IMR-90 (cell line): Measurements from ENCODE around the gene BCL2L13. TPM values are rescaled to one million over a fixed set of nuclear protein-coding genes. Genes with fewer than 3 reads are reported as not detected.
A peak's percentile ranks its signal among the peaks of the same experiment; 100 is the strongest.

Experiments
- ATAC-seq: fragments of 200-7000 bp; cut with Tn5 transposase; 2 replicates; pipeline ENCODE4 v1.9.1; 2020; ENCODE audit warnings: low read depth, mild to moderate bottlenecking, moderate library complexity
- BruUV-seq: library from RNA; stranded (reverse); fragments of 400-500 nt; replicated peaks from 2 replicates; lab custom pipeline; 2021; lab: Mats Ljungman, UMichigan
- CTCF ChIA-PET: fragments of 300-600 bp; formaldehyde crosslinking; extraction: SDS; loops from one replicate; lab custom pipeline; 2021; ENCODE audit warnings: antibody characterized with exemption; lab: Yijun Ruan, JAX
- POLR2A ChIA-PET: fragments of 300-600 bp; sonication (Branson Sonifier 250); formaldehyde crosslinking; loops from one replicate; lab custom pipeline; 2022; ENCODE audit warnings: antibody characterized with exemption; ENCODE audit not compliant: unreplicated experiment; lab: Charles Lee
- DNase-seq: peaks from one replicate; pipeline ENCODE4 v3.0.0; 2013
- H2AFZ ChIP-seq: replicated peaks from 2 replicates; pipeline ENCODE3; 2013; ENCODE audit warnings: low read length, mild to moderate bottlenecking; ENCODE audit not compliant: poor library complexity
- H2AK5ac ChIP-seq: 2 replicates; pipeline ENCODE4 v1.6.1; 2013; ENCODE audit warnings: low read depth, low read length, inconsistent platforms
- H2AK9ac ChIP-seq: replicated peaks from 2 replicates; pipeline ENCODE3; 2013; ENCODE audit warnings: mild to moderate bottlenecking, low read depth, low read length, moderate library complexity; ENCODE audit not compliant: poor library complexity
- H2BK120ac ChIP-seq: 2 replicates; pipeline ENCODE4 v1.6.1; 2013; ENCODE audit warnings: low read depth, low read length, inconsistent platforms
- H2BK15ac ChIP-seq: 3 replicates; pipeline ENCODE4 v1.6.1; 2013; ENCODE audit warnings: low read depth, low read length, inconsistent platforms
- H2BK20ac ChIP-seq: 2 replicates; pipeline ENCODE4 v1.6.1; 2013; ENCODE audit warnings: low read depth, mild to moderate bottlenecking, inconsistent platforms, low read length, moderate library complexity
- H2BK5ac ChIP-seq: 2 replicates; pipeline ENCODE4 v1.6.1; 2013; ENCODE audit warnings: mild to moderate bottlenecking, low read depth, low read length, inconsistent platforms; ENCODE audit not compliant: poor library complexity, severe bottlenecking
- H3K14ac ChIP-seq: replicated peaks from 2 replicates; pipeline ENCODE4 v1.6.1; 2013; ENCODE audit warnings: low read depth, low read length, inconsistent platforms
- H3K18ac ChIP-seq: 2 replicates; pipeline ENCODE4 v1.6.1; 2013; ENCODE audit warnings: low read depth, low read length, control low read depth
- H3K23ac ChIP-seq: 2 replicates; pipeline ENCODE4 v1.6.1; 2013; ENCODE audit warnings: low read depth, low read length, inconsistent platforms
- H3K27ac ChIP-seq: 2 replicates; pipeline ENCODE4 v1.5.1; 2013; ENCODE audit warnings: mild to moderate bottlenecking, control low read depth, low read length; ENCODE audit not compliant: insufficient read depth
- H3K27me3 ChIP-seq: 2 replicates; pipeline ENCODE4 v1.6.1; 2013; ENCODE audit warnings: low read length; ENCODE audit not compliant: control insufficient read depth, insufficient read depth
- H3K36me3 ChIP-seq: 2 replicates; pipeline ENCODE4 v1.6.1; 2013; ENCODE audit warnings: low read length, mixed read lengths; ENCODE audit not compliant: control insufficient read depth, insufficient read depth
- H3K4ac ChIP-seq: 2 replicates; pipeline ENCODE4 v1.6.1; 2013; ENCODE audit warnings: low read depth, low read length, inconsistent platforms
- H3K4me1 ChIP-seq: 2 replicates; pipeline ENCODE4 v1.6.1; 2013; ENCODE audit warnings: low read length, mixed read lengths; ENCODE audit not compliant: control insufficient read depth, insufficient read depth
- H3K4me2 ChIP-seq: 2 replicates; pipeline ENCODE4 v1.6.1; 2013; ENCODE audit warnings: low read depth, mild to moderate bottlenecking, control low read depth, low read length, moderate library complexity
- H3K4me3 ChIP-seq: 2 replicates; pipeline ENCODE4 v1.5.1; 2013; ENCODE audit warnings: low read depth, mild to moderate bottlenecking, control low read depth, low read length, moderate library complexity; ENCODE audit not compliant: insufficient read depth
- H3K56ac ChIP-seq: 2 replicates; pipeline ENCODE4 v1.6.1; 2013; ENCODE audit warnings: low read length, inconsistent platforms; ENCODE audit not compliant: insufficient read depth; ENCODE audit errors: extremely low read depth
- H3K79me1 ChIP-seq, 2 experiments: 2 replicates each; pipeline ENCODE4 v1.6.1; 2013; ENCODE audit warnings: low read length in 2 of 2, inconsistent platforms in 1 of 2, low read depth in 1 of 2
- H3K9ac ChIP-seq: 2 replicates; pipeline ENCODE4 v1.6.1; 2013; ENCODE audit warnings: low read depth, low read length, control low read depth
- H3K9me1 ChIP-seq: 2 replicates; pipeline ENCODE4 v1.6.1; 2013; ENCODE audit warnings: low read length, inconsistent platforms; ENCODE audit not compliant: insufficient read depth
- H3K9me3 ChIP-seq: 2 replicates; pipeline ENCODE4 v1.6.1; 2013; ENCODE audit warnings: low read length; ENCODE audit not compliant: control insufficient read depth, insufficient read depth
- H4K20me1 ChIP-seq: 2 replicates; pipeline ENCODE4 v1.6.1; 2013; ENCODE audit warnings: low read length, inconsistent platforms; ENCODE audit not compliant: insufficient read depth
- H4K5ac ChIP-seq: 2 replicates; pipeline ENCODE4 v1.6.1; 2013; ENCODE audit warnings: mild to moderate bottlenecking, low read depth, low read length, control low read depth
- H4K8ac ChIP-seq, 2 experiments: 2 replicates each; pipeline ENCODE4 v1.6.1; 2013; ENCODE audit warnings: low read depth in 2 of 2, low read length in 2 of 2, control low read depth in 1 of 2, inconsistent platforms in 1 of 2
- H4K91ac ChIP-seq: 2 replicates; pipeline ENCODE4 v1.6.1; 2013; ENCODE audit warnings: low read depth, low read length, inconsistent platforms; ENCODE audit not compliant: insufficient read depth
- FOS ChIP-seq: fragments of 150-350 bp; IDR thresholded peaks from 2 replicates; pipeline ENCODE4 v1.6.1; 2016; ENCODE audit warnings: low read depth, low read length
- WGBS, 2 experiments: methylation state at CpG; one replicate each; pipeline versions ENCODE4 v1.1.5 to v1.1.7; 2013; ENCODE audit warnings: missing lambda C conversion rate in 2 of 2; ENCODE audit not compliant: insufficient read length in 1 of 2; ENCODE audit errors: extremely low coverage in 2 of 2; 5-methylcytosine and 5-hydroxymethylcytosine counted together
- dilution Hi-C: fragments of 300-500 bp; cut with HindIII; formaldehyde crosslinking; loops from one replicate; pipeline ENCODE4 v1.14.3; 2018; ENCODE audit warnings: low sequenced_read_pairs; ENCODE audit not compliant: unreplicated experiment
- in situ Hi-C: fragments of 300-500 bp; cut with MboI; formaldehyde crosslinking; loops from 3 replicates; pipeline ENCODE4 v1.14.3; 2019; ENCODE audit warnings: low sequenced_read_pairs, inconsistent platforms, mixed read lengths
- intact Hi-C: fragments of 100-400 bp; cut with micrococcal nuclease; formaldehyde crosslinking; loops from 2 replicates; pipeline ENCODE4 v1.10.0; 2022
- polyA plus RNA-seq, 3 experiments: library from polyadenylated mRNA; depleted of rRNA; stranded (reverse); fragments of >200 nt; gene quantifications; 2 replicates each; pipeline ENCODE4 v1.2.3, GENCODE V29; 2012; ENCODE audit warnings: low replicate concordance in 1 of 3
- total RNA-seq: library from RNA; depleted of rRNA; stranded (reverse); fragments of >200 nt; gene quantifications from 2 replicates; pipeline ENCODE4 v1.2.3, GENCODE V29; 2012

BCL2L13 gene
- total and polyA plus RNA-seq, 2 of the 4 experiments (the other 2 are of a cell fraction) = 42.6 to 86.7 TPM

DNA sequence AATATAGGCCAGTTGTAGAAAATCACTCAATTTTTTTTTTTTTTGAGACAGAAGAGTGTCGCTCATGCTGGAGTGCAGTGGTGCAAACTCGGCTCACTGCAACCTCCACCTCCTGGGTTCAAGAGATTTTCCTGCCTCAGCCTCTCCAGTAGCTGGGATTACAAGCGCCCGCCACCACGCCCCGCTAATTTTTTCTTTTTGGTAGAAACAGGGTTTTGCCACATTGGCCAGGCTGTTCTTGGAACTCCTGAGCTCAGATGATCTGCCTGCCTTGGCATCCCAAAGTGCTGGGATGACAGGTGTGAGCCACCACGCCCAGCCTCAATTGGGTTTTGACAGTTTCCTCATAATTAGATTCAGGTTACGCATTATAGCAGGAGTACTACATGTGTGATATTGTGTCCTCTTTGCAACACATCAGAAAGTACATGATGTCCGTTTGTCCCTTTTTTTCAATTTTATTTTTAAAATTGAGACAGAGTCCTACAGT, 7.4 kb upstream of the BCL2L13 start:
- POLR2A ChIA-PET = interaction anchor here (0.6 kb wide), 1 partner anchor 447 kb away, joined by 4 read pairs; the partner anchor contains the start of gene PEX26
- BruUV-seq = no TSS peak
- Histone ChIP-seq H4K20me1 (no peaks in the 10 kb centered on the region), H3K27me3 (no peaks in the 10 kb centered on the region), H3K9me1 (no peaks in the 10 kb centered on the region; the same call in 1 of the 2 replicates), H3K36me3 (peaks cover 1% of the 10 kb centered on the region), H2BK20ac (no peak overlapping the region; the same call in 1 of the 2 replicates), H2AFZ (no peak overlapping the region), H3K18ac (no peak overlapping the region), H3K4me2 (no peak overlapping the region), H2AK5ac (no peak overlapping the region), H3K14ac (no peak overlapping the region), H3K4me3 (no peak overlapping the region), H2BK5ac (no peak overlapping the region), H4K91ac (no peak overlapping the region), H3K9ac (no peak overlapping the region), H4K8ac (peak overlapping the region in 1 of 2 experiments; percentile 25; a peak in 1 of 4 replicates), H3K4ac (no peak overlapping the region), H4K5ac (no peak overlapping the region), H2BK15ac (no peak overlapping the region), H3K79me1 (peaks cover 8 to 38% of the 10 kb centered on the region in 2 experiments), H3K56ac (no peak overlapping the region), H3K9me3 (no peaks in the 10 kb centered on the region), H3K4me1 (peaks cover 2% of the 10 kb centered on the region), H3K23ac (no peak overlapping the region), H2AK9ac (no peak overlapping the region), H3K27ac (no peak overlapping the region), H2BK120ac (no peak overlapping the region)
- intact Hi-C loops = no loop called here
- WGBS, 2 experiments = 100% methylated on average over 2 of the region's 9 CpGs; no CpG with 5 or more reads in 1 of the 2 experiments
- CTCF ChIA-PET = no interaction called here
- dilution Hi-C loops = no loop called here
- TF ChIP-seq FOS = no peak
- DNase-seq (no peak), ATAC-seq (no peak)
- in situ Hi-C loops = no loop called here
